ELR (cell line): ENCODE measurements around the gene DGKE.

Experiments used
- DNase-seq: peaks from one replicate; pipeline ENCODE4 v3.0.0-alpha.2; 2015; ENCODE audit warnings: low read depth

The DGKE gene

DNA sequence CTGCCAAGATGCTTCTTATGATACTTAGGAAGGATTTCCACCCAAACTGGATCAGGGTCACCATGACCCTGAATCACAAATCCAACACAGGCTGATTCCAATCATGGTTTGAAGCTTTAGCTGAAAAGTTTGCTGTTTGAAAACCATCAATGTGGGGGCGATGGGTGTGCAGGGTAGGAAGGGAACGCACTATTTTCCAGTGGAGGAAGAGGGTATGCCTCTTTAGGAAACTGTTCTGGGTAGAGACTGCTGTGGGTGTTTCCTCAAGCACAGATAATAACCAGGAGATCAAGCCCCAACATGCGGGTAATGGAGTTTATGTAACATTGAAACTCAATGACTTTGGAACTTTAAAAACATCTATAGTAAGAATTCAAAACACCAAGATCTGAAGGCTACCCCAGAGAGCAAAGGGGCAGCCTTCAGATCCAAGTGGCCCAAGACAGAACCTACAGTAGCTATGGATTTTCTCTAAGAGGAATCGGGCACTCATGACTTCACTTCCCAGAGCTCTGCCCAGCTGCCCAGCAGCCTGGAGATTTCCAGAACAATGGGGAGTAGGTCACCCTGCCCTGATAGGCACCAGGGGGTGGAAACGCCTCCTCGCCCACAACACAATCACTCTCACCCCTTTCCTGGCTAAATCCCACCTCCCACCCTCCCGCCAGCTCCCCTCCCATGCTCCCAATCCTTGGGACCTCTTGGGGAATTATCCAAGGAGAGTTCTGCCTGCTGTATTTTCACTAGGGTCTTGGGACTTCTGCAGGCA lies 57.1 kb downstream of the DGKE start:
- no peak for DNase-seq

DNA sequence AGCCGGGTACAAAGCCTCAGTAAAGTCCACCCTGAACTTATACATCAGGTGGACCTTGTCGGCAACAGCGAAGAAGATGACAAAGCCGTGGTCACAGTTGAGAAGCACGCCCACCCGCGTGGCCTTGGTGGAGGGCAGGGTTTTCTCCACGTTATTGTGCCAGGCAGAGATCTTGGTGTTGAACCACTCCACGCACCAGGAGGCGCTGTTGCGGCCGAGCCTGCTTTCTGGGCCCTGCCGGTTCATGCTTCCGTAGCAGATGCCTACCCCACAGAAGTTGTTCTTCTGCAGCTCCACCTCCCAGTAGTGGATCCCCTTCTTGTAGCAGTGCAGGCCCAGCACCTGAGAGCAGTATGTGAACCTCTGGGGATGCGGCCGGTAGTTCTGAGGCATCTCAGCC lies 57.8 kb downstream of the DGKE start:
- DNase-seq, result peak; percentile 14

DNA sequence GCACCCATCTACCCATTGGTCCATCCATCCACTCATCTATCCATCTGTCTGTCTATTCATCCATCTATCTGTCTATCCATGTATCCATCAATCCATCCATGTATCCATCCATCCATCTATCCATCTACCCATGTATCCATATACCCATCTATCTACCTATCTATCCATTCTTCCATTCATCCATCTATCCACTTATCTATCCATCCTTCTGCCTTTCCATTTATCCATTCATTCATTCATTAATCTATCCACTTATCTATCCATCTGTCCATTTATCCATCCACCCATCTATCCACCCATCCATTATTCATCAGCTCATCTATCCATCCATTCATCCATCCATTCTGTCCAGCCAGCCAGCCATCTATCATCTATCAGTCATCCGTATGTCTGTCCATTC lies 58.4 kb downstream of the DGKE start:
- DNase-seq, result no peak

DNA sequence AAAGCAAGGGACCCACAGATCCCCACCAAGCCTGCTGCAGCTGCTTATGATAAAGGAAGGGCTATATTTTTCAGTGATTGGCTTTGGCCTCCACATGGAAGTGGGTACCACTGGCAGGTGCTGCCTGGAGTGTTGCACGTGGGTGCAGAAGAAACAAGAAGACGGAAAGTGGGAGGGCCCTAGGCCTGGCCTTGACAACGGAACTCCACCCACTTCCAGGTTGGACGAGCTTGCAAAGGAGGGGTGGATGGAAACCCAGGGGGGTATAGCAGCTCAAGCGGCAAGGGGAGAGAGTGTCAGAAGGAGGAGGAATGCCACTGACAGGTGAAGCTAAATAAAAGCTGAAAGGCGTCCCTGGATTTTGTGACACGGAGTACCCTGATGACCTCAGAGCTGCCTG lies 59.6 kb downstream of the DGKE start:
- no peak for DNase-seq

DNA sequence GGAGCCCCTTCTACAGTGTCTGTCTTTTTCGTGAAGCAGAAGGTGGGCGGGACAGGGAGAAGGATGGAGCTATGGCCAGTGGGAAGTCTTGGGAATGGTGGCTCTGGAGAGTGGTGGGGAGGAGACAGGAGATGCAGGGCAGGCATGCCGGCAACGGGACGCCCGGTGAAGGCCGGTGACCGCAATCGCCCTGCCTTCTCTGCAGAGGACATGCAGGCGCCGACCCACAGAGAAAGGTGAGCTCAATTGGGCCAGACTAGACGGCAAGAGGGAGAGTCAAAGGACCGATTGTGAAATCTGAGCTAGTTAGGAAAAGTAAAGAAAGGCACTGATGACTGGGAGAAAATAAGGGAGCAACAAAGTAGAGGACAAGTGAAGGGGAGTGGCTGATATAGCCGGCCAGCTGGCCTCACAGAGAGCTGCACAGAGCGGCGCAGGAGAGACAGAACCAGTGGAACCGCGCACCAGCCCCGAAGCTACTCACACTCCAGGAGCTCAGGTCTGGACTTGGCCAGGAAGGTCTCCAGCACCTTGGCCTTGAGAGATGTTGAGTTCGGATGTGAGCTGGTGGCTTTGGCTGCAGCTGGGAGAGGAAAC lies 61.0 kb downstream of the DGKE start:
- DNase-seq, result no peak

DNA sequence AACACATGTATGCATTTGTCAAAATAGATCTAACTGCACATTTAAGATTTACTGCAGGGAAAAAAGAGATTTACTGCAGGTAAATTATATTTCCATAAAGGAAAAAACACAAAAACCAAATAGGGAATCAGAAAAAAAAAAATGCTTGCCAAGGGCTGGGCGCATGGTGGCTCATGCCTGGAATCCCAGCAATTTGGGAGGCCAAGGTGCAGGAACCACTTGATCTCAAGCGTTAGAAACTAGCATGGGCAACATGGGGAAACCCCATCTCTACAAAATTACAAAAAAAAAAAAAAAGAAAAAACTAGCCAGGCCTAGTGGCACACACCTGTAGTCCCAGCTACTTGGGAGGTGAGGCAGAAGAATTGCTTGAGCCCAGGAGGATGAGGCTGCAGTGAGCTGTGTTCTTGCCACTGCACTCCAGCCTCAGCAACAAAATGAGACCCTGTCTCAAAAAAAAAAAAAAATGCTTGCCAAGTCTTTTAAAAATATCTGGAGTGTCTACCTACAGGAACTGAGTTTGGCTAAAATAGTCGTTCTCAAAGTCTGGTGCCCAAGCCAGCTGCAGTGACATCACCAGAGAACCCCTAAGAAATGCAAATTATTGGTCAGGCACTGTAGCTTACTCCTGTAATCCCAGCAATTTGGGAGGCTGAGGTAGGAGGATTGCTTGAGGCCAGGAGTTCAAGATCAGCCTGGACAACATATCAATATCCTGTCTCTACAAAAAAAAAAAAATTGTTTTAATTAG lies 62.4 kb downstream of the DGKE start:
- DNase-seq, result no peak

DNA sequence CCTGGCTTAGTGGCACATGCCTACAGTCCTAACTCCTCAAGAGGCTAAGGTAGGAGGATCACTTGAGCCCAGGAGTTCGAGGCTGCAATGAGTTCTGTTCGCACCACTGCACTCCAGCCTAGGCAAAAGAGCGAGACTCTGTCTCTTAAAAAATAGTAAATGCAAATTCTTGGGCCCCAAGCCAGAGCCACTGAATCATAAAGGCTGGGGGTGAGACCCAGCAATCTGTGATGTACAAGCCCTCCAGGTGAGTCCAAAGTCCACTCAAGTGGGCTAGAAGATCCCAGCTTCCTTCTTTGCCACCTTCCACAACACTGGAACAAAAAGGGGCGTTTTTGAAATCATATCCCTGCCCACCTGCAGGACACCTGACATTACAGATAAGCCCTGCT lies 63.0 kb downstream of the DGKE start:
- no peak for DNase-seq

DNA sequence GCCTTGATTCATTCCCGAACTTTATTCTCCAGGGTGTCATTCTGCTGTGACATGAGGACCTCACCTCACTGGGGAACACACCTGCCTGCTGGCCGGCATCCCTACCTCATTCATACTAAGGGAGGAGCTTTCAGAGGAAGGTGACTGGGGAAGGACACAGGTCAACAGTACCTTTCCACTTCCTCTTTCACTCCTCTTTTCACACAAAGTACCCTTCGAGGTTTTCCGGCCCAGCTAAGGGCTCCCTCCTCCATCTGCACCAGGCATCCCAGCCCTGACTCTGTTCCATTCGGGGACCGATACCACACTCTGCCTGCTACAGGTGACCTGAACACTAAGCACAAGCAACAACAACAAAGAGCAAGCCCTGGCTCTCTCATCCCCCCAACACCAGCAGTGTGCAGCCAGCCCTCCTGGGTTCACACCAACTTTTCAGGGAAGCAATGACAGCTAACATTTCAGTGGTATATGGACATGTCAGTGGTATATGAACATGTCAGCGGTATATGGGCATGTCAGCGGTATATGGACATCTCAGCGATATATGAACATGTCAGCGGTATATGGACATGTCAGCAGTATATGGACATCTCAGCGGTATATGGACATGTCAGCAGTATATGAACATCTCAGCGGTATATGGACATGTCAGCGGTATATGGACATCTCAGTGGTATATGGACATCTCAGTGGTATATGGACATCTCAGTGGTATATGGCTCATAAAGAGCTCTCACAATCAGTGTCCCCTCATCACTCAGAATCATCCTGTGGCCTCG lies 63.9 kb downstream of the DGKE start:
- DNase-seq, result no peak

DNA sequence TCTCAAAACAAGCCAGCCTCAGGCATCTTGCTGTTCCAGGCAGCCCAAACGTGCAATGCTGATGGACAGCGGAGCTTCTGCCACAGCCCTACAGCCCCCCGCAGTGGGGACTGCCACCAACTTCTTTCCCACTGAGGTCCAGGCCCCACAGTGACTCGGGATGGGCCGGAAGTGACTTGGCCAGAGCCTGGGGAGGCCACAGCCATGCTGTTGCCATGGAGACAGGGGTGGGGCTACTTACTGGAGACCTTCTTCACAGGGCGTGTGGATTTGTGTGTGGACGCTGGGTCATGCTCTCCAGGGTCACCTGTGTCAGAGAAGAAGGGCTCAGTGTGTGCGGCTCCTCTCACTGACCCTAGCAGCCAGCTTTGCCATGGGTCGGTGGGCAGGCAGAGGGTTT lies 64.9 kb downstream of the DGKE start:
- DNase-seq, result peak; percentile 31

DNA sequence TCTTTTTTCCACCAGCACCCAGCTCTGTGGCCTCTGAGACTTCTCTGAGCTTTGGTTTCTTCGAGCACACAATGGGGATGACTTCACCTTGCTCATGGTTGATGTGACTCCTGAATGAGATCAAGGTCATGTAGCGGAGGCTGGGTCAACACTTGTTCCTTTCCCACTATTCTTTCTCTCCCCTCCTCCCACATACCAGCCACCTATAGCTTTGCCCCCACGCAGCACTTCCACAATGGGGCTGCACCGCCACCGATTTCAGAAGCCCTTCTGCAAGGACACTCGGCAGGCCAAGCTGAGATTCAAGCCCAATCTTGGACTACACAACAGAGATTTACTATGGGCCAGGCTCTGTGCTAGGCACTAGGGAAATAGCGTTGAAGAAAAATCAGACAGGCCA lies 65.5 kb downstream of the DGKE start:
- no peak for DNase-seq

DNA sequence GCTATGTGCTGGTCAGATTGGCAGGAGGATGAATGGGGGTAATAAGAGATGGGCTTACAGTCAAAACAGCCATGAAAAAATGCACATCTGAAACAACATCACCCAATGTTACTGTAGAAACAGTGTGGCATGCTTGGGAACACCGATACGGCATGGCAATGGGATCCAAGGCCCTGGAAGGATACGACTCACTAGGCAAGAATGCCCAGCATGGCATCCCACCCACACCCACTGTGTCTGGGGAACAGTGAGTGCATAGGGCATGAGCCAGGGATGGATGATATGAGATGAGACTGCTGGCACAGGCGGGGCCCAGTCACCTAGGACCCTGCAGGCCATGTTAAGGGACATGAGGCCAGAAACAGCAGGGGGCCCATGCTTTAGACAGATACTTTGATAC lies 68.4 kb downstream of the DGKE start:
- DNase-seq, result peak; percentile 85

DNA sequence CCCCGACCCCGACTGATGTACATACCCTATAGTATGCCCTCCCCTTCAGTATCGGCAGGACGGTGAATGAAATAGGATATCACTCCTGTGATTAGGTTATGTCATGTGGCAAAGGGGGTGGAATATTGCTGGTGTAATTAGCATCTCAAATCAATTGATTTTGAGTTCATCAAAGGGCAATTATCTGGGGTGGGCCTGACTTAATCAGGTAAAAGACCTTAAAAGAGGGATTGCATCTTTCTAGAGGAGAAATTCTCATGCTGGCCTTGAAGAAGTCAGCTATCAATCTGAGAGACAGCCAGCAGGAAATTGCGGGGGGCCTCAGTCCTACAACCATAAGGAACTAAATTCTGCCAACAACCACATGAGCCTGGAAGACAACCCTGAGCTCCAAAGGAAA lies 69.6 kb downstream of the DGKE start:
- DNase-seq, result no peak

DNA sequence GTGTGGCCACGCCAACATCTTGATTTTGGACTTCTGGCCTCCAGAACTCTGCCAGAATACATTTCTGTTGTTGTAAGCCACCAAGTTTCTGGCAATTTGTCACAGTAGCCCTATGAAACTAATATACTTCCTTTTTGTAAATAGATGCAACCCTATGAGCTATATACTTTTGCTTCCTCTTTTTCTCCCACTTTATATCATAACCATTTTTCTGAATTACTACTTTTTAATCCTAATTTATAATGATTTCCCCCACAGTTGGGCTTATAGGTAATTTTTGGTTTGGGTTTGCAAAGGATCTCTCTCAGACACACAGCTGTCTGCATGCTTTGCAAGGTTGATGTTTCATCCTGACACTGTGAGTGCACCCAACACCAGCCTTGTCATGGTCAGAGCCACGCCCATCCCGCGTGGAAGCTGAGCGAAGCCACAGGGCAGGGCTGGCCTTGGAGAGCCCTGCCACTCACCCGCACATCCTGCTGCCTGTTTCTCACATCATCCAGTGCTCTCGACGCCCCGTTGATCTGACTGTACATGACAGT lies 74.1 kb downstream of the DGKE start:
- peak; percentile 20 for DNase-seq

DNA sequence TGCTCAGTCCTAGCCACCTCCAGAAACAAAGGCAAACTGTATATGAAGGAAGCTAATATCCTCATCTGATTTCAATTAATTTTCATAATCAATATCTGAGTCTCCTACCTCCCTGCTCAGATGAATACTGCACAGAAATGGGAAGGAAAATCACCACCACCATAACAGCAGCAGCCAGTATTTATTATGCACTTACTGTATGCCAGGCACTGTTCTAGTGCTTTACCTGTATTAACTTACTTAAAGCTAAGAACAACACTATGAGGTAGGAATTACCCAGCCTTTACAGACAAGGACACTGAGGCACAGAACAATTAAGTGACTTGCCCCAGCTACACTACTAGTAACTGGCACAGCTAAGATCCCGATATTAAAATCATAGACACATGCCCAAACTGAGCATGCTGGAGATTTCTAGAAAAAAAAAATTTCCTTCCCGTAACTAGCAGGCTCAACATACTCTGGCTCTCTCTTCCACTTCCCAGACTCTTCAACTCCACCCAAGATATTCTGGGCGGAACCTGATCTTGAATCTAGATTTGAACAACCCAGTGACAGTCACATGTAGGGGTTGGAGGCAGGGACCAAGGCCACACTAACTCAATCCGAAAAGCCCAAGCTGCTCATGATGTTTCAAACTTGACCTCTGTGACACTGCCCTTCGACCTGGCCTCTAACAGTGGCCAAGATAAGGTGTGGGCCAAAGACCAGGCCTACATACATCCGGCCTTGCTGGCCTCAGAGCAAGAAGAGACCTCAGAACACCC lies 76.0 kb downstream of the DGKE start:
- DNase-seq, result no peak

DNA sequence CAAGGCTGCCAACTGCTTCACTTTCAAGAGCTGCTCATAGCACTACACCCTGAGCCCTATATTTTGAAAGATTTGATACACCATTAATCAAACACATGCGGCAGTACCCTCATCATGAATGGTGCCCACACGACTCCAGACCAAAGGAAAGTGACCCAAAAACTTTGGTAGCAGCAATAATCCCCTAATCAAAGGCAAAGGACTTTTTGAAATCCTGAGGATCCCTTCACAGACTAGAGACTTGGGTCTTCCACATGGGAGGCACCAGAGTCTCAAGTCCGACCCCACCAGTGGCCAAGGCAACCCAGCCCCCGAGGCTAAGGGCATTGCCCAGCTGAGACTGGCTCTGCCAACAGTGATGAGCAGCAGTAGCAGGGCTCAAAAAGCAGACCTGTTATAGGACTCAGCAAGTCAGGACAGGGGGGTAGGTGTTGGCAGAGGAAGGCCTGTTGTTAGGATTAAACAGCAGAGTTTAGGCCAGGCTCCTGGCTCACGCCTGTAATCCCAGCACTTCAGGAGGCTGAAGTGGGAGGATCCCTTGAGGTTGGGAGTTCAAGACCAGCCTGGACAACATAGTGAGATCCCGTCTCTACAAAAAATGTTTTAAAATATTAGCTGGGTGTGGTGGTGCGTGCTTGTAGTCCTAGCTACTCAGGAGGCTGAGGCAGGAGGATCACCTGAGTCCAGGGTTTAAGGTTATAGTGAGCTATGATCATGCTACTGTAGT lies 76.7 kb downstream of the DGKE start:
- DNase-seq, result no peak

DNA sequence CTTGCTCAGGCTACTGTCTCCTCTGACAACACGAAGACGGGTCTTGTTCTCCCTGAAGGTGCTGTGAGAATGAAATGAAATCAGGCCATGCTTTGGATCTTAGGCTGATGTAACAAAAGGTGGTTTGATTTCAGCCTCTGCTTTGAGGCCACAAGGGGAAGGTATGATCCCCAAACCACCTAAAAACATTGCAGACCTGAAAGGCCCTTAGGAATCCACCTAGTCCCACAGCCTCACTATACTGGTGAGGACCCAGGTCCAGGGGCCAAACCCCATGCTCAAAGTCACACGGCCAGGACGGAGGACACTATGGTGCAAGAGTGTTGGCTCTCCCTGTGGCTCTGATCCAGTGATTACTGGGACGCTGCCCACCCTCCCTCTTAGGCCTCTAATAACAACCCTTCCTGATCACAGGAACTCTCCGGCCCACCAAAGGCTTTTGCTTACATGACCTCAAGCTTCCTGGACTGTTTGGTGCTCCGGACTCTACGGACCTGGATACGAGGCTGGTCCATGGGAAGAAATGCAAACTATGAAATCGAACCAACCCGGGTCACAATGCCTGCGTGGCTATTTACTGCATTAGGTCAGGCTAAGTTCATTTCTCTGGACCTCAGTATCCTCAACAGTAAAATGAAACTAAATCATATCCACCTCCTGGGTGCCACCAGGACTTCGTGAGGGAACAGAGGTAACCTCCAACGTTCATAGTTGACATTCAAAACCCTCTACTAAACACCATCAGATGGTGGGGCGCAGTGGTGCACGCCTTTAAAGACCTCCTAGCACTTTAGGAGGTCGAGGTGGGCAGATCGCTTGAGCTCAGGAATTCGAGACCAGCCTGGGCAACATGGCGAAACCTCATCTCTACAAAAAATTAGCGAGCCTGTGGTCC lies 78.4 kb downstream of the DGKE start:
- DNase-seq, result peak; percentile 34

DNA sequence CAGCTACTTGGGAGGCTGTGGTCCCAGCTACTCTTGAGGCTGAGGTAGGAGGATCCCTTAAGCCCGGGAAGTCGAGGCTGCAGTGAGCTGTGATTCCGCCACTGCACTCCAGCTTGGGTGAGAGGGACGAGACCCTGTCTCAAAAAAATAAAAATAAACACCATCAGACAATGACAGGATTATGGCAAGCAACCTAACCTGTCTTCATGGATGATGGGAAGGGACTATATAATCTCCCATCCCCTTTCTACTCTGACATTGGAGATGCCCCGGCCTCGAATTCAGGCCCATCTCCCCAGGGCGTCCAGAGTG lies 79.0 kb downstream of the DGKE start:
- DNase-seq, result no peak

DNA sequence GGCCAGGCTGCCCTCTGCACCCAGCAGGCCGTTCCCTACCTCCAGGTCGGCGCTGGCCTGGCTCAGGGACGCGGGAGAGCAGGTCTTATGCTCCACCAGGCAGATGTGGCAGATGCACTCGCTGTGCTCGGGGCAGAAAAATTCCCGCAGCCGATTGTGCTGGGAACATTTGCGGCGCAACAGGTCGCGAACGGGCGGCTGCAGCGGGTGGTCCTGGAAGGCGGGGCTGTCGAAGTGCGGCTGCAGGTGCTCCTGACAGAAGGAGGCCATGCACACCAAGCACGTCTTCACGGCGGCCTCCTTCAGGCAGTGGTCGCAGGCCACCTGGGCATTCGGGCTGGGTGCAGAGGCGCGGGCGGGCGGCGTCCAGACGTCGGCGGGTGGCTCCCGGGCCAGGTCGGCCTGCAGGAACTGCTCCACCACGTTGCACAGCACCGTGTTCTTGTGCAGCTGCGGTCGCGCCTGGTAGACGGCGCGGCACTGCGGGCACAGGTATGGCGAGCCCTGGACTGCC lies 79.5 kb downstream of the DGKE start:
- DNase-seq, result peak; percentile 43

DNA sequence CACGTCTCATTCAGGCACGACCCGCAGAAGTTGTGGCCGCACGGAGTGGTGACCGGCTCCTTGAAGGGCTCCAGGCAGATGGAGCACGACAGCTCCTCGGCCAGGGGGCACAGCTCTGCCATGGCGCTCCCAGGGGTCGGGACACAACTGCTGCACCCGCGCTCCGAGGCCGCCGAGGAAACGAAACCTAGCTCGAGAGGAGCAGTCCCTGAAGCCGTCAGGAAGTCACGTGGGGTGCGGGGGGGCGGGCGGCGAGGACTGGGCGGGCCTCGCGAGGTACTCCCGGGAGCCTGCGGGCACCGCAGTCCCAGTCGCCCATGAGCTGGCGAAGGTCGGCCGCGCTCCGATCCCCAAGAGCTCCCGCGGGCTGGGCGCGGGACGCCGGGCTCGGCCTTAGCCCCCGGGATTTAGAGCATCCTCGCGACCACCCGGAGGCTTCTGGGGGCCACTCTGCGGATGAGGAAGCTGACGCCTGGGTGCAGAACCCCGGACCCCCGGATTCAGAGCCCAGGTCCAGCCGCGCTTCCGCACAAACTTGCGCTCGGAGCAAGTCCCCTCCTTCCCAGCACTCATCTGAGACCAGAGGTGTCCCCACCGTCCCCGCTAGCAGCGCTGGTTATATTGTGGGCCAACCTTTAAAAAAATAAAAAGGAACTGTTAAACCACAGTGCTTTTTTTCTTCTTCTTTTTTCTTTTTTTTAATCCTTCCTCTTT lies 80.1 kb downstream of the DGKE start, which contains the start of gene TRIM25:
TSS of gene TRIM25 (minus strand) at position 183 of the 714 bp plus-strand sequence. CDS start at position 122, 61 bp downstream.
- DNase-seq, result peak; percentile 95
